HEK293T (cell line): ENCODE data around the gene AGBL4.
"Not testable (repeated sequence)": the region's sequence is repeated elsewhere in the genome, so short reads cannot be mapped to it uniquely, and the experiment has no call there.

Experiments
- CTCF ChIA-PET: fragments of 350-600 bp; formaldehyde crosslinking; extraction: SDS; loops from one replicate; lab custom pipeline; 2021; ENCODE audit warnings: antibody characterized with exemption, inconsistent platforms; lab: Yijun Ruan, JAX
- POLR2A ChIA-PET: fragments of 350-600 bp; formaldehyde crosslinking; extraction: SDS; loops from one replicate; lab custom pipeline; 2020; ENCODE audit warnings: antibody characterized with exemption, inconsistent platforms; lab: Yijun Ruan, JAX
- DNase-seq: peaks from one replicate; pipeline ENCODE4 v3.0.0; 2012; ENCODE audit warnings: mixed read lengths; ENCODE audit errors: extremely low spot score
- ARNT ChIP-seq: fragments of 450-650 bp; IDR thresholded peaks from 2 replicates; pipeline ENCODE4 v1.6.1; 2017; ENCODE audit warnings: mild to moderate bottlenecking
- BHLHE40 ChIP-seq: fragments of 450-650 bp; IDR thresholded peaks from 2 replicates; pipeline ENCODE4 v1.6.1; 2016; ENCODE audit warnings: mild to moderate bottlenecking, moderate library complexity, borderline replicate concordance
- CTBP1 ChIP-seq: fragments of 450-650 bp; IDR thresholded peaks from 2 replicates; pipeline ENCODE4 v1.6.1; 2016; ENCODE audit warnings: borderline replicate concordance
- ELF4 ChIP-seq: fragments of 450-650 bp; IDR thresholded peaks from 2 replicates; pipeline ENCODE4 v1.6.1; 2017; ENCODE audit warnings: antibody characterized with exemption
- FOXA1 ChIP-seq: fragments of 450-650 bp; IDR thresholded peaks from 2 replicates; pipeline ENCODE4 v1.6.1; 2016; ENCODE audit warnings: mild to moderate bottlenecking
- FOXK2 ChIP-seq: fragments of 450-650 bp; IDR thresholded peaks from 2 replicates; pipeline ENCODE4 v1.6.1; 2016; ENCODE audit warnings: mild to moderate bottlenecking
- FOXM1 ChIP-seq: fragments of 450-650 bp; IDR thresholded peaks from 2 replicates; pipeline ENCODE4 v1.6.1; 2017; ENCODE audit warnings: mild to moderate bottlenecking, borderline replicate concordance
- HDGF ChIP-seq: fragments of 450-650 bp; IDR thresholded peaks from 2 replicates; pipeline ENCODE4 v1.6.1; 2017; ENCODE audit warnings: antibody characterized with exemption, borderline replicate concordance
- L3MBTL2 ChIP-seq: fragments of 450-650 bp; conservative IDR thresholded peaks from 2 replicates; pipeline ENCODE4 v1.6.1; 2016; ENCODE audit warnings: mild to moderate bottlenecking
- LEF1 ChIP-seq: fragments of 450-650 bp; IDR thresholded peaks from 2 replicates; pipeline ENCODE4 v1.6.1; 2017; ENCODE audit warnings: mild to moderate bottlenecking, borderline replicate concordance
- NFRKB ChIP-seq: fragments of 450-650 bp; IDR thresholded peaks from 2 replicates; pipeline ENCODE4 v1.6.1; 2016; ENCODE audit warnings: mild to moderate bottlenecking, moderate library complexity
- SP1 ChIP-seq: fragments of 450-650 bp; IDR thresholded peaks from 2 replicates; pipeline ENCODE4 v1.6.1; 2017
- SUZ12 ChIP-seq: fragments of 450-650 bp; IDR thresholded peaks from 2 replicates; pipeline ENCODE4 v1.6.1; 2016; ENCODE audit warnings: mild to moderate bottlenecking
- TARDBP ChIP-seq: fragments of 450-650 bp; IDR thresholded peaks from 2 replicates; pipeline ENCODE4 v1.6.1; 2016
- ZNF384 ChIP-seq: fragments of 450-650 bp; IDR thresholded peaks from 2 replicates; pipeline ENCODE4 v1.6.1; 2016
- TF ChIP-seq, protein P1 (sequence below): fragments of 450-650 bp; IDR thresholded peaks from 2 replicates; pipeline ENCODE4 v1.6.1; 2016

The AGBL4 gene

GRCh38 chr1:50027794-50028193 lies 4.0 kb upstream of the AGBL4 start:
- DNase-seq = no peak
- ChIA-PET CTCF (no interaction called here), POLR2A (no interaction called here)
- TF ChIP-seq L3MBTL2 (no peak), ELF4 (no peak)

- ChIA-PET CTCF (no interaction called here), POLR2A (no interaction called here)
- TF ChIP-seq, protein P1, sequence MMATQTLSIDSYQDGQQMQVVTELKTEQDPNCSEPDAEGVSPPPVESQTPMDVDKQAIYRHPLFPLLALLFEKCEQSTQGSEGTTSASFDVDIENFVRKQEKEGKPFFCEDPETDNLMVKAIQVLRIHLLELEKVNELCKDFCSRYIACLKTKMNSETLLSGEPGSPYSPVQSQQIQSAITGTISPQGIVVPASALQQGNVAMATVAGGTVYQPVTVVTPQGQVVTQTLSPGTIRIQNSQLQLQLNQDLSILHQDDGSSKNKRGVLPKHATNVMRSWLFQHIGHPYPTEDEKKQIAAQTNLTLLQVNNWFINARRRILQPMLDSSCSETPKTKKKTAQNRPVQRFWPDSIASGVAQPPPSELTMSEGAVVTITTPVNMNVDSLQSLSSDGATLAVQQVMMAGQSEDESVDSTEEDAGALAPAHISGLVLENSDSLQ = no peak
- no peak for TF ChIP-seq ARNT
- no peak for TF ChIP-seq ELF4
- no peak for TF ChIP-seq NFRKB
- no peak for TF ChIP-seq CTBP1
- no peak for DNase-seq
Measured at GRCh38 chr1:49995734-49996133, 28.0 kb downstream of the AGBL4 start.

GRCh38 chr1:49971088-49971487 lies 52.7 kb downstream of the AGBL4 start:
- DNase-seq = no peak
- TF ChIP-seq HDGF (no peak), FOXA1 (no peak), ZNF384 (no peak), FOXK2 (no peak), ARNT (no peak), BHLHE40 (no peak), TARDBP (no peak), SUZ12 (no peak), LEF1 (no peak), L3MBTL2 (no peak), CTBP1 (no peak), FOXM1 (no peak), ELF4 (no peak), SP1 (no peak), NFRKB (no peak)
- TF ChIP-seq, protein P1 = no peak
- ChIA-PET CTCF (interaction anchor here (0.6 kb wide), 1 partner anchor 9 kb away, joined by 5 read pairs; no protein-coding TSS in a partner anchor), POLR2A (no interaction called here)

- ChIA-PET POLR2A (no interaction called here), CTCF (no interaction called here)
- no peak for DNase-seq
- TF ChIP-seq LEF1 (no peak), ARNT (no peak), SUZ12 (no peak), L3MBTL2 (no peak), TARDBP (no peak), SP1 (no peak), FOXM1 (no peak), NFRKB (no peak), CTBP1 (no peak), HDGF (no peak), ZNF384 (no peak), FOXK2 (no peak)
- TF ChIP-seq, protein P1 = no peak
Measured at GRCh38 chr1:49951385-49951784, 72.4 kb downstream of the AGBL4 start.

GRCh38 chr1:49915301-49915700 lies 108.5 kb downstream of the AGBL4 start:
- CTCF ChIA-PET, POLR2A ChIA-PET, DNase-seq: not testable (repeated sequence)

- no peak for DNase-seq
- ChIA-PET CTCF (no interaction called here), POLR2A (no interaction called here)
- no peak for TF ChIP-seq SUZ12
- no peak for TF ChIP-seq CTBP1
- no peak for TF ChIP-seq ZNF384
- no peak for TF ChIP-seq FOXK2
- no peak for TF ChIP-seq SP1
Measured at GRCh38 chr1:49906365-49906764, 117.4 kb downstream of the AGBL4 start.

- TF ChIP-seq FOXA1 (no peak), LEF1 (no peak)
- no peak for DNase-seq
- ChIA-PET CTCF (no interaction called here), POLR2A (no interaction called here)
Measured at GRCh38 chr1:49864581-49864980, 159.2 kb downstream of the AGBL4 start.

GRCh38 chr1:49854741-49855140 lies 169.0 kb downstream of the AGBL4 start:
- TF ChIP-seq NFRKB (no peak), HDGF (no peak), FOXK2 (no peak), SP1 (no peak), ELF4 (no peak), CTBP1 (no peak), LEF1 (no peak), FOXA1 (no peak), ARNT (no peak), BHLHE40 (no peak), SUZ12 (no peak), ZNF384 (no peak), TARDBP (no peak), FOXM1 (no peak)
- CTCF ChIA-PET = no interaction called here
- DNase-seq = no peak
- POLR2A ChIA-PET = no interaction called here
